ENCODE data around the gene DCPS.
"Not testable (repeated sequence)": the region's sequence is repeated elsewhere in the genome, so short reads cannot be mapped to it uniquely, and the experiment has no call there.

Gene DCPS

DNA sequence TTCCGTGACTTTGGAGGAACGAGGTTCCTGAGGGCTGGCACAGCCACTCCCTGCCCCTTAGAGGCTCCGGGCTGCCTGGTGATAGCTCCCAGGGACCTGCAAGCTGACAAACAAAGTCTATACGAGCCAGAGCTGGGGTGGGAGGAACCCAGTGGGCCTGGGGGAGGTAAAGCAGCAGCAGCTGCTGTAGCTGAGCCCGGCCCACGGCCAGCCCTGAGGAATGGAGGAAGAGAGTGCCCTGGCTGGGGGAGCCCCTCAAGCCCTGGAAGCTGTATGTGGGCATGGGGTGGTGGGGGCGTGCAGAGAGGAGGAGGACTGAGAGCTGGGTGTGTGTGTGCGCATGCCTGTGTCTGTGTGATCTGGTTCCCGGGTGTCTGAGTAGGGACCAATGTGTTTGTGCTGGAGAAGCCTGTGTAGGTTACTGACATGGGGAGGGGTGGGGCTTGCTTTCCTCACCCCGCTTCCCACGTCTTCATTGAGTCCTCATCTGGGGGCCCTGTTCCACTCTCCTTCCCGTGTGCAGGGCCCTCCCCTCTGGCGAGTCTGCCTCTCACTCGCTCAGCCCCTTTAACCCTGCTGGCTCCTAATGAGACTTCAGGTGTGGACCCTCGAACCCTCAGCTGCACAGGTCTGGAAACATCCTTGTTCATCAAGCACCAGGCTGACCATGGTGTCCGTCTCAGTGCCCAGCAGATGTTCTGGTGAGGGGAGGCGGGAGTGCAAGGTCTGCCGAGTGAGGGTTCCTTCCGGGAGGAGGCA, 62.4 kb downstream of the DCPS start:
- no peak overlapping the region for H3K4me3 ChIP-seq (ENCODE audit: low read depth, low read length)
- H2AFZ ChIP-seq, result no peak overlapping the region
- no peak overlapping the region for H3K9ac ChIP-seq
- H3K79me2 ChIP-seq, result no peaks in the 10 kb centered on the region
- no peaks in the 10 kb centered on the region for H3K27me3 ChIP-seq (ENCODE audit: control insufficient read depth, insufficient read depth, low read length)
- H3K36me3 ChIP-seq (ENCODE audit: control insufficient read depth, insufficient read depth, low read length), result no peaks in the 10 kb centered on the region
- H3K9me3 ChIP-seq (ENCODE audit: control insufficient read depth, low read length), result no peaks in the 10 kb centered on the region
- H3K4me2 ChIP-seq (ENCODE audit: low read length), result no peak overlapping the region
- H3K27ac ChIP-seq, result no peak overlapping the region
- no peaks in the 10 kb centered on the region for H3K4me1 ChIP-seq
- TF ChIP-seq, protein P1, sequence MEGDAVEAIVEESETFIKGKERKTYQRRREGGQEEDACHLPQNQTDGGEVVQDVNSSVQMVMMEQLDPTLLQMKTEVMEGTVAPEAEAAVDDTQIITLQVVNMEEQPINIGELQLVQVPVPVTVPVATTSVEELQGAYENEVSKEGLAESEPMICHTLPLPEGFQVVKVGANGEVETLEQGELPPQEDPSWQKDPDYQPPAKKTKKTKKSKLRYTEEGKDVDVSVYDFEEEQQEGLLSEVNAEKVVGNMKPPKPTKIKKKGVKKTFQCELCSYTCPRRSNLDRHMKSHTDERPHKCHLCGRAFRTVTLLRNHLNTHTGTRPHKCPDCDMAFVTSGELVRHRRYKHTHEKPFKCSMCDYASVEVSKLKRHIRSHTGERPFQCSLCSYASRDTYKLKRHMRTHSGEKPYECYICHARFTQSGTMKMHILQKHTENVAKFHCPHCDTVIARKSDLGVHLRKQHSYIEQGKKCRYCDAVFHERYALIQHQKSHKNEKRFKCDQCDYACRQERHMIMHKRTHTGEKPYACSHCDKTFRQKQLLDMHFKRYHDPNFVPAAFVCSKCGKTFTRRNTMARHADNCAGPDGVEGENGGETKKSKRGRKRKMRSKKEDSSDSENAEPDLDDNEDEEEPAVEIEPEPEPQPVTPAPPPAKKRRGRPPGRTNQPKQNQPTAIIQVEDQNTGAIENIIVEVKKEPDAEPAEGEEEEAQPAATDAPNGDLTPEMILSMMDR (IDR thresholded peaks at IDR 0.05), result no peak

- not testable (repeated sequence) for H3K27me3 ChIP-seq (ENCODE audit: control insufficient read depth, insufficient read depth, low read length); H2AFZ ChIP-seq; H3K4me3 ChIP-seq (ENCODE audit: low read depth, low read length); H3K27ac ChIP-seq; H3K79me2 ChIP-seq; H3K4me2 ChIP-seq (ENCODE audit: low read length); H3K4me1 ChIP-seq; H3K9me3 ChIP-seq (ENCODE audit: control insufficient read depth, low read length); H3K36me3 ChIP-seq (ENCODE audit: control insufficient read depth, insufficient read depth, low read length); H3K9ac ChIP-seq
Measured at GRCh38 chr11:126366823-126367654, 63.2 kb downstream of the DCPS start.

GRCh38 chr11:126367806-126368205, 63.9 kb downstream of the DCPS start:
- not testable (repeated sequence) for H3K36me3 ChIP-seq (ENCODE audit: control insufficient read depth, insufficient read depth, low read length); H2AFZ ChIP-seq; H3K27me3 ChIP-seq (ENCODE audit: control insufficient read depth, insufficient read depth, low read length); H3K79me2 ChIP-seq; H3K9me3 ChIP-seq (ENCODE audit: control insufficient read depth, low read length); H3K4me2 ChIP-seq (ENCODE audit: low read length); H3K4me3 ChIP-seq (ENCODE audit: low read depth, low read length); H3K9ac ChIP-seq; H3K4me1 ChIP-seq; H3K27ac ChIP-seq

GRCh38 chr11:126368336-126369119, 64.7 kb downstream of the DCPS start:
- H3K9me3 ChIP-seq (ENCODE audit: control insufficient read depth, low read length); H2AFZ ChIP-seq; H3K27ac ChIP-seq; H3K4me2 ChIP-seq (ENCODE audit: low read length); H3K36me3 ChIP-seq (ENCODE audit: control insufficient read depth, insufficient read depth, low read length); H3K9ac ChIP-seq; H3K27me3 ChIP-seq (ENCODE audit: control insufficient read depth, insufficient read depth, low read length); H3K4me1 ChIP-seq; H3K79me2 ChIP-seq; H3K4me3 ChIP-seq (ENCODE audit: low read depth, low read length): not testable (repeated sequence)

DNA sequence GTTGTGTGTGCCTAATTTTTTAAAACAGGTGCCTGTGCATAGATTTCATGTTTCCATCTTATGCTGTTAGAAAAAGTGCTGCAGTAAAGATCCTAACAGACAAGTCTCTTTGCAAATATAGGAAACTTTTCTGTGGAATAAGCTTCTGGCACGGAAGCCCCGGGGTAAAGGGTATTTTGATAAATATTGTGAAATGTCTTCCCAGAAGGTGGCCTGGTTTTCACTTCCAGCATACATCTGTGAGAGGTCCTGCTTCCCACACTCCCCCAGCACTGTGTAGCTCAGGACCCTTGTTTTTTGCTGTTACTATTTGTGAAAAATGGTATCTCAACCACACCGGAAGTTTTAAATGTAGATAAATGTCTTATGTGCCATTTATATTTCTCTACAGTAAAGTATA, 66.2 kb downstream of the DCPS start:
- Histone ChIP-seq H3K4me2 (ENCODE audit: low read length) (no peak overlapping the region), H3K27me3 (ENCODE audit: control insufficient read depth, insufficient read depth, low read length) (no peaks in the 10 kb centered on the region), H3K9me3 (ENCODE audit: control insufficient read depth, low read length) (no peaks in the 10 kb centered on the region), H3K36me3 (ENCODE audit: control insufficient read depth, insufficient read depth, low read length) (no peaks in the 10 kb centered on the region), H3K4me3 (ENCODE audit: low read depth, low read length) (no peak overlapping the region), H3K4me1 (no peaks in the 10 kb centered on the region), H2AFZ (no peak overlapping the region), H3K9ac (no peak overlapping the region), H3K27ac (no peak overlapping the region), H3K79me2 (no peaks in the 10 kb centered on the region)
- TF ChIP-seq, protein P1 (IDR thresholded peaks at IDR 0.05), result no peak

- Histone ChIP-seq H3K9me3 (ENCODE audit: control insufficient read depth, low read length) (no peaks in the 10 kb centered on the region), H3K4me2 (ENCODE audit: low read length) (no peak overlapping the region), H3K27ac (no peak overlapping the region), H3K36me3 (ENCODE audit: control insufficient read depth, insufficient read depth, low read length) (no peaks in the 10 kb centered on the region), H3K9ac (no peak overlapping the region), H2AFZ (no peak overlapping the region), H3K79me2 (no peaks in the 10 kb centered on the region), H3K4me3 (ENCODE audit: low read depth, low read length) (no peak overlapping the region), H3K27me3 (ENCODE audit: control insufficient read depth, insufficient read depth, low read length) (no peaks in the 10 kb centered on the region), H3K4me1 (no peaks in the 10 kb centered on the region)
- TF ChIP-seq, protein P1 (IDR thresholded peaks at IDR 0.05), result no peak
Measured at GRCh38 chr11:126371595-126371994, 67.7 kb downstream of the DCPS start.

DNA sequence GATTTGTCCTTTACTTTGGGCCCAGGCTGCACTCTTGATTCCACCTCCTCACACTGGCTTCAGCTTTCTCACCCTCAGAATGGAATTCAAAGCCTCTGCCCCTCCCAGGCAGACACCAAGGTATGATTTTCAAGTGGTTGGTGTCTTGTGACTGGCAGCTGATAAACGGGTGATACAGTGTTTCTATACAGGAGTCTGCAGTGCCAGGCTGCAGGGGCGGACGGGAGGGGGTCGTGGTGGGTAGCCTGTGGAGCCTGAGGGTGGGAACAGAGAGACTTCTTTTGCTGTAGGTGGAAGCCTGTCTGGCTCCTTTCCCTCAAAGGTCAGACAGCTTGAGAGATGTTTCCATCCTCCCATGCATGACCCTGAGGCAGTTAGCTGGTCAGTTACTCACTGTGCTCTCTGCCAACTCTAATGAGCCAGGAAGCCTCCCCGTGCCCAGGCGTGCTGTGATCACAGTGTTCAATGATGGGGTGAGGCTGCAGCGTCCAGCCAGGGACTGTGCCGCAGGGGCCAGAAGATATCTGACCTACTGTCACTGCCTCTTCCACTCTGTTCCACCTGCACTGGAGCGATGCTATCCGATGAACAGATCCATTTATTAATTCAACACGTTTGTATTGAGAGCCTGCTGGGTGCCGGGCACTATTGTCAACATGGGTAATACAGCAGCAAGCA, 69.7 kb downstream of the DCPS start:
- not testable (repeated sequence) for H3K9ac ChIP-seq; H3K4me2 ChIP-seq (ENCODE audit: low read length); H3K4me1 ChIP-seq; H3K27me3 ChIP-seq (ENCODE audit: control insufficient read depth, insufficient read depth, low read length); H2AFZ ChIP-seq; H3K9me3 ChIP-seq (ENCODE audit: control insufficient read depth, low read length); H3K4me3 ChIP-seq (ENCODE audit: low read depth, low read length); H3K27ac ChIP-seq; H3K79me2 ChIP-seq; H3K36me3 ChIP-seq (ENCODE audit: control insufficient read depth, insufficient read depth, low read length)
